ENCODE measurements around the gene BRSK2.

The BRSK2 gene

GRCh38 chr11:1458340-1459218 lies 68.8 kb downstream of the BRSK2 start:
- H3K4me3 ChIP-seq (ENCODE audit: low read depth, low read length): no peak overlapping the region
- DNase-seq (ENCODE audit: low read depth): no peak

GRCh38 chr11:1459219-1459575 lies 69.5 kb downstream of the BRSK2 start:
- H3K4me3 ChIP-seq (ENCODE audit: low read depth, low read length): no peak overlapping the region
- no peak for DNase-seq (ENCODE audit: low read depth)

GRCh38 chr11:1459764-1460395 lies 70.1 kb downstream of the BRSK2 start:
- DNase-seq (ENCODE audit: low read depth): no peak
- H3K4me3 ChIP-seq (ENCODE audit: low read depth, low read length): no peak overlapping the region

DNA sequence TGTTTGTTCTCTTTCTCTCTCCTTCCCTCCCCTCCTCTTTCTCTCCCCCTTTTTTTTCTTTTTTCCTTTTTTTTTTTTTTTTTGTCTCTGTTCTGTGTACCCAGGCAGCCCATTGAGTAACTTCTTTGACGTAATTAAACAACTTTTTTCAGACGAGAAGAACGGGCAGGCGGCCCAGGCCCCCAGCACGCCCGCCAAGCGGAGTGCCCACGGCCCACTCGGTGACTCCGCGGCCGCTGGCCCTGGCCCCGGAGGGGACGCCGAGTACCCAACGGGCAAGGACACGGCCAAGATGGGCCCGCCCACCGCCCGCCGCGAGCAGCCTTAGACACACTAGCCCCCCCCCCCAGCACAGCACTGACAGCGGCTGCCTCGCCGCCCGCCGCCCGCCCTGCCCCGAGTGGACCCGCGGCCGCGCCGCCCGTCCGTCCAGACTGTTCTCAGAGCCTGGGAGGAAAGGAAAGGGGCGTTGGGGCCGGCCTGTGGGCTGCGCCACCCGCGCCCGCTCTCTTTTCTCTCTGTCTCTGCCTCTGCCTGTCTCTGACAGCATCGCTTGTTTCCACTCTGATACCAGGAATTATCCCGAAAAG lies 70.8 kb downstream of the BRSK2 start:
- no peak overlapping the region for H3K4me3 ChIP-seq (ENCODE audit: low read depth, low read length)

GRCh38 chr11:1460986-1461825 lies 71.5 kb downstream of the BRSK2 start:
- DNase-seq (ENCODE audit: low read depth): no peak
- H3K4me3 ChIP-seq (ENCODE audit: low read depth, low read length): no peak overlapping the region

More for the DNA sequence above, 70.8 kb downstream of the BRSK2 start:
- DNase-seq (ENCODE audit: low read depth): no peak

- DNase-seq (ENCODE audit: low read depth): no peak
- no peak overlapping the region for H3K4me3 ChIP-seq (ENCODE audit: low read depth, low read length)
Observed at GRCh38 chr11:1461826-1462697, 72.3 kb downstream of the BRSK2 start.

DNA sequence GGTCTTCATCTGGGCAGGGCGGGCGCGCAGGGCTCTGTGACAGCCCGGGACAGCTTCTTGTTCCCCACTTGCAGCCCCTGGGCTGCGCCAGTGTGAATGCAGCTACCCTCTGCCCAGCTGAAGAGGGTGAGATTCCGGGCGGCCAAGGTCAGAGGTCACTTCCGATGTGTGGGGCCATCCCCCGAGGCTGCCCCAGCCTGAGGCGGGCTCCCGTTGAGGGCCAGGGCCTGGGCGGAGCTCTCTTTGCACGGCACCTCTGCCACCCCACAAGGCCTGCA lies 72.9 kb downstream of the BRSK2 start:
- H3K4me3 ChIP-seq (ENCODE audit: low read depth, low read length): no peak overlapping the region
- no peak for DNase-seq (ENCODE audit: low read depth)

DNA sequence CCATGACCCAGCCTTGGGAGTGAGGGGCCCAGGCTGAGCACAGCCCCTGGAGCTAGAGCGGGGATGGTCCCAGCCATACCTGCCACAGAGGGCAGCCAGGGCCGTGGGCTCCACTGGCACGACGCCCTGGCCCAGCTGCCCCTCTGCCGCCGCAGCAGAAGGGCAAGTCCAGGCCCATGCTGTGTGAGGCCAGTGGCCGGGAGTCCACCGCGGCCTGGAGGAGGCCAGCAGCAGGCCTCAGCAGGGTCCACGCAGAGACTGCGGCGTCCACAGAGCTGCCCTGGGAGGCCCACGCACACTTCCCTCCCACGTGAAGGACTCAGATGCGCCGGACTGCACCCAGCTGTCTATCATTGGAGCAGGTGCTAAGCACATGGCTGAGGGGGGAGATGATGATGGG lies 73.3 kb downstream of the BRSK2 start:
- DNase-seq (ENCODE audit: low read depth): no peak

DNA sequence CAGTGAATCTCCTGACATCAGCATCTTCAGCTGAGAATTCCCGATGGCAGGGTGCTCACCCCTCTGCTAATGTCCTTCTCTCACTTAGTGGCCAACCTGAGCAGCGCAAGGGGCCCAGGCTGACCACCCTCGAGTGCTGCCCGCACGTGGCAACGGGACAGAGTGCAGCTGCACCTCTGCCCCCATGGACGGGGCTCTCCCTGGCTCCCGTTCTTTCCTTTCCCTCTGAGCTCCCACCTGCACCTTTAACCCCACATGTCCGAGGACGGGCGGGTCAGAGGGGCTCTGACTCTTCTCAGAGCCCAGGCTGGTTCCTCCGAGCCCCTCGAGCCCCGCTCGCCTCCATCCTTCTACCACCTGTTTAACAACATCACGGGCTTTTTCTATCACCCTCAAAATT lies 77.0 kb downstream of the BRSK2 start:
- no peak for DNase-seq (ENCODE audit: low read depth)
- H3K4me3 ChIP-seq (ENCODE audit: low read depth, low read length): no peak overlapping the region

More for the DNA sequence above, 73.3 kb downstream of the BRSK2 start:
- no peak overlapping the region for H3K4me3 ChIP-seq (ENCODE audit: low read depth, low read length)

DNA sequence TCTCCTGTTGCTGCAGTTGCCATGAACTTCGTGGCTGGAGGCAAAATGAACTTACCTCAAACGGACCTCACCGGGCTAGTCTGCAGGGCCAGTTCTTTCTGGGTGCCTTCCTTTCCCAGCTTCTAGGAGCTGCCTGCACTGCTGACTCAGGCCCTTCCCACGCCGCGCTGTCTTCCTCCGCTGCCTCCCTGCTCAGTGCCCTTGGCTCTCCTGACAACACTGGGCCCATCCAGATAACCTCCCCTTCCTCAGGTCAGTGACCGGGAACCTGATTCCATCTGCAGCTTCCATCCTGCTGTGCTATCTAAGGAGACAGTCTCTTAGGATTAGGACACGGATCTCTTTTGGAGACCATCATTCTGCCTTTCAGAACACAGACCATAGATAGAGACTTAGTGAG lies 77.5 kb downstream of the BRSK2 start:
- no peak overlapping the region for H3K4me3 ChIP-seq (ENCODE audit: low read depth, low read length)
- no peak for DNase-seq (ENCODE audit: low read depth)

- H3K4me3 ChIP-seq (ENCODE audit: low read depth, low read length): no peak overlapping the region
- DNase-seq (ENCODE audit: low read depth): no peak
Observed at GRCh38 chr11:1468002-1468401, 78.3 kb downstream of the BRSK2 start.

GRCh38 chr11:1468473-1469066 lies 78.8 kb downstream of the BRSK2 start:
- no peak for DNase-seq (ENCODE audit: low read depth)
- H3K4me3 ChIP-seq (ENCODE audit: low read depth, low read length): no peak overlapping the region

DNA sequence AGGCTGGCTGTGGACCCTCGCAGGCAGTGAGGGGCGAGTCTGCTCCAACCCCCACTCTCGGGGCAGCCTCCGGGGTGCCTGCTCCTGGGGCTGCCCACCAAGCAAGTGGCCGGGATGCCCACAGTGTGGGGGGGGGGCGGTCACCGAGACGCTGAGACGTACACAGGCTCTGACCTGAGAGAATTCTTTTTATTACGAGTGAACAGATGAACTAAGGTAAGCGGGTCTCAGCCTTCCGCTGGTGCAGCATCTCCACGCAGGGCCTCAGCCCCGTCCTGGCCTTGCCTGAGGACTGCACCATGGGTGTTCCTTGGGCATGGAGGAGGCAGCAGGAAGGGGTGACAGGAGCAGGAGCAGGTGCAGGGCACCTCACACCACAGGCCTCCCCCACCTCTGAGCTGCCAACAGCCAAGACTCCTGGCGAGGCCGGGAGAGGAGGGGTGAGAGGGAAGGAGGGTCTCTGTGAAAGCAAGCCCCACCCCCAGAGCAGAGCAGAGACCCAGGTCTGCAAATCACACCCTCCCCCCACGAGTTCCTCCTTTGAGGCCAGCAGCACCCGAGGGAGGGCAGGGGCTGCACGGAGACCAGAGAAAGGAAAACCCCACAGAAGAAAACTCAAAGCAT lies 79.7 kb downstream of the BRSK2 start:
- H3K4me3 ChIP-seq (ENCODE audit: low read depth, low read length): no peak overlapping the region
- no peak for DNase-seq (ENCODE audit: low read depth)

- no peak overlapping the region for H3K4me3 ChIP-seq (ENCODE audit: low read depth, low read length)
- DNase-seq (ENCODE audit: low read depth): no peak
Observed at GRCh38 chr11:1469911-1470680, 80.4 kb downstream of the BRSK2 start.

DNA sequence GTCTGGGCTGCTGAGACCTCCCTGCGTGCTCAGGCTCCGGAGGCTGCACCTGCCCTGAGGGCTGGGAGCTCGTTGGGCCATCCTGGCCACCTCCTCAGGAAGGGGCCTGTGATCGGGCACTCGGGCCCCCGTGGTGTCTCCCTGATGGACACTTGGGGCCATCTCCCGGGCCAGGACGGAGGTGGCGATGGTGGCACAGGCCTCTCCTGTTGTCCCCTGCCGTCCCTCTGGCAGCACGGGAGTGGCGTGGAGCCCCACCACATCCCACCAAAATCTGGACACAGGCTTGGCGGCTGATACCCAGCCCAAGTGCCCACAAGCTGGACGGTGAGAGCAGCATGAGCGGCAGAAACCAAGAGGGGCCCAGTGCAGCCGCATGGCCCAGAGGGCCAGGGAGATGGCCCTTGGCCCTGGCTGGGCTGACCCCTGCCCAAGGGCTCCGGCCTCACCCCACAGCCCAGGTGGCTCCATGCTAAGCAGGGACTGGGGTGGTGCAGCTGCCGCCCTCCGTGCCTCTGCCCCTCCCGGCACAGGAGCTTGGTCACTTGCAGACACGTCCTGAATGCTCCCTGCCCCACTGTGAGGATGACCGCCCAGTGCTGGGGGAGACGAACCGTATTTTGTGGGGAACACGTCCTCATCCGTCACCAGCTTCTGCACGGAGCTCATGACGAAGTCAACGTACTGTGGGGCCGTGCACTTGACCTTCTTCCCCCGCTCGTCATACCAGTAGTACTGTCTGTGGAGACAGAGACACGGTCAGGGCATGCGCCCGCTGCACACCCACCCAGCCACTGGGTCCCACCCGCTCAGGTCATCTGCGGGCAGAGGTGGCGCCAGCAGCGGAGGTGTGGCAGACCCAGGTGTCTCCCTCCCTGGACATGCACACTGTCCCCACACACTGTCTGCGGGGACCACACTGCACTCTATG lies 81.2 kb downstream of the BRSK2 start:
- no peak overlapping the region for H3K4me3 ChIP-seq (ENCODE audit: low read depth, low read length)
- no peak for DNase-seq (ENCODE audit: low read depth)

DNA sequence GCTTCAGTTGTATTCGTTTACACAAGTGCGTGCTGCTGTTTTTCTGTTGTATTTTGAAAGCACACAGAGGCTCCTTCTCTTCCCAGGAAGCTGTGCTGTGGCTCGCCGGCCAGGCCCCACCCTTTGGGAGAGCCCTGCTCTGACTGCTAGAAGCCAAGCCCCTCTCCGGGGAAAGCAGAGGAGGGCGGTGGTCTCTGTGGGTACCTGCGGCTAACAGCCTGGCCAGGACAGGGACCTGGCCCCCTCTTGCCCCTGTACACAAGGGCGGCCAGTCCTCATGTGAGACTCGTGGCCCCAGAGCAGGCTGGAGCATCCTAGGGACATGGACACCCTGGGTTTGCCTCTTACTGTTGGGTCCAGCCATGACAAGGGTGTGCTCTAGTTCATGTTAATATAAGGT lies 82.0 kb downstream of the BRSK2 start:
- DNase-seq (ENCODE audit: low read depth): no peak
- no peak overlapping the region for H3K4me3 ChIP-seq (ENCODE audit: low read depth, low read length)
